ENCODE measurements around the gene GDPD1. TPM values are rescaled to one million over a fixed set of nuclear protein-coding genes. Genes with fewer than 3 reads are reported as not detected.
"Not testable (repeated sequence)": the region's sequence is repeated elsewhere in the genome, so short reads cannot be mapped to it uniquely, and the experiment has no call there.

GDPD1 gene
- 1 to 10 TPM; 1.7 to 2.8 TPM for total RNA-seq

- CTCF ChIA-PET, result interaction anchor here (0.5 to 0.8 kb wide), 5 partner anchors 10 to 416 kb away, joined by 3 to 6 read pairs (median 4); no protein-coding TSS in a partner anchor
- POLR2A ChIA-PET, result interaction anchor here (0.9 kb wide), 2 partner anchors 9 to 112 kb away, joined by 3 to 6 read pairs; no protein-coding TSS in a partner anchor
Observed at GRCh38 chr17:59220328-59221158, at the start of gene GDPD1. Gene GDPD1 (plus strand): TSS chr17:59220511. CDS start chr17:59220610, 99 bp downstream.

- CTCF ChIA-PET, result no interaction called here
- POLR2A ChIA-PET, result interaction anchor here (0.5 to 0.6 kb wide), 2 partner anchors 38 to 49 kb away, joined by 3 read pairs; no protein-coding TSS in a partner anchor
Observed at GRCh38 chr17:59172436-59173004, 47.8 kb upstream of the GDPD1 start.

- POLR2A ChIA-PET, result no interaction called here
Observed at GRCh38 chr17:59174671-59175070, 45.6 kb upstream of the GDPD1 start.

GRCh38 chr17:59175076-59175475 lies 45.2 kb upstream of the GDPD1 start:
- ChIA-PET CTCF (no interaction called here), POLR2A (no interaction called here)

More at GRCh38 chr17:59174671-59175070, 45.6 kb upstream of the GDPD1 start:
- CTCF ChIA-PET, result no interaction called here

GRCh38 chr17:59178266-59178985 lies 41.9 kb upstream of the GDPD1 start:
- ChIA-PET POLR2A (no interaction called here), CTCF (interaction anchor here (0.9 kb wide), 1 partner anchor 70 kb away, joined by 3 read pairs; no protein-coding TSS in a partner anchor)

GRCh38 chr17:59179601-59180000 lies 40.7 kb upstream of the GDPD1 start:
- CTCF ChIA-PET, result interaction anchor here (0.6 kb wide), 1 partner anchor 1481 kb away, joined by 5 read pairs; no protein-coding TSS in a partner anchor
- POLR2A ChIA-PET, result not testable (repeated sequence)

- ChIA-PET POLR2A (no interaction called here), CTCF (no interaction called here)
Observed at GRCh38 chr17:59180626-59181025, 39.7 kb upstream of the GDPD1 start.

- ChIA-PET CTCF (no interaction called here), POLR2A (no interaction called here)
Observed at GRCh38 chr17:59181481-59181880, 38.8 kb upstream of the GDPD1 start.

GRCh38 chr17:59185997-59186396 lies 34.3 kb upstream of the GDPD1 start:
- ChIA-PET CTCF (interaction anchor here (0.7 kb wide), 1 partner anchor 15 kb away, joined by 3 read pairs; no protein-coding TSS in a partner anchor), POLR2A (no interaction called here)

GRCh38 chr17:59186850-59187249 lies 33.5 kb upstream of the GDPD1 start:
- POLR2A ChIA-PET, result no interaction called here
- CTCF ChIA-PET, result interaction anchor here (0.7 kb wide), 1 partner anchor 15 kb away, joined by 3 read pairs; no protein-coding TSS in a partner anchor

GRCh38 chr17:59190806-59191205 lies 29.5 kb upstream of the GDPD1 start:
- ChIA-PET POLR2A (no interaction called here), CTCF (no interaction called here)

- POLR2A ChIA-PET, result no interaction called here
- CTCF ChIA-PET, result no interaction called here
Observed at GRCh38 chr17:59193336-59193862, 26.9 kb upstream of the GDPD1 start.

GRCh38 chr17:59199398-59199797 lies 20.9 kb upstream of the GDPD1 start:
- POLR2A ChIA-PET, result no interaction called here
- CTCF ChIA-PET, result no interaction called here

- ChIA-PET POLR2A (no interaction called here), CTCF (interaction anchor here (0.6 kb wide), 1 partner anchor 30 kb away, joined by 3 read pairs; no protein-coding TSS in a partner anchor)
Observed at GRCh38 chr17:59202320-59202719, 18.0 kb upstream of the GDPD1 start.

- ChIA-PET POLR2A (interaction anchor here (0.9 kb wide), 1 partner anchor 8 kb away, joined by 6 read pairs; no protein-coding TSS in a partner anchor), CTCF (no interaction called here)
Observed at GRCh38 chr17:59219370-59219769, 941 bp upstream of the GDPD1 start.

GRCh38 chr17:59219992-59220327 lies 351 bp upstream of the GDPD1 start:
- CTCF ChIA-PET, result interaction anchor here (0.5 to 0.8 kb wide), 3 partner anchors 9 to 301 kb away, joined by 3 to 6 read pairs (median 4); no protein-coding TSS in a partner anchor
- POLR2A ChIA-PET, result interaction anchor here (0.9 kb wide), 1 partner anchor 9 kb away, joined by 6 read pairs; no protein-coding TSS in a partner anchor

- POLR2A ChIA-PET, result interaction anchor here (0.9 to 1.0 kb wide), 2 partner anchors 11 to 111 kb away, joined by 3 read pairs; partner anchors contain the start of gene SMG8
- CTCF ChIA-PET, result interaction anchor here (0.6 to 0.7 kb wide), 2 partner anchors 52 to 416 kb away, joined by 3 to 4 read pairs; no protein-coding TSS in a partner anchor
Observed at GRCh38 chr17:59221159-59221847, 992 bp downstream of the GDPD1 start.

GRCh38 chr17:59223813-59224212 lies 3.5 kb downstream of the GDPD1 start:
- CTCF ChIA-PET, result no interaction called here
- POLR2A ChIA-PET, result interaction anchor here (0.6 kb wide), 1 partner anchor 16 kb away, joined by 9 read pairs; no protein-coding TSS in a partner anchor

- POLR2A ChIA-PET, result not testable (repeated sequence)
- CTCF ChIA-PET, result interaction anchor here (0.6 kb wide), 1 partner anchor 738 kb away, joined by 4 read pairs; no protein-coding TSS in a partner anchor
Observed at GRCh38 chr17:59228588-59228987, 8.3 kb downstream of the GDPD1 start.
